GM18505 (cell line): ENCODE data around the gene NOS1AP.

Experiments
- ATAC-seq: cut with Tn5 transposase; IDR thresholded peaks from one replicate; pipeline ENCODE4 v1.9.1; 2021; ENCODE audit not compliant: unreplicated experiment
- POLR2A ChIP-seq: IDR thresholded peaks from 4 replicates; pipeline ENCODE4 v1.6.1; 2011; ENCODE audit warnings: borderline replicate concordance; ENCODE audit not compliant: insufficient read depth, insufficient read length; ENCODE audit errors: extremely low read depth

Gene NOS1AP

GRCh38 chr1:162370721-162371120 is 301.2 kb downstream of the NOS1AP start:
- no peak for TF ChIP-seq POLR2A
- no peak for ATAC-seq

DNA sequence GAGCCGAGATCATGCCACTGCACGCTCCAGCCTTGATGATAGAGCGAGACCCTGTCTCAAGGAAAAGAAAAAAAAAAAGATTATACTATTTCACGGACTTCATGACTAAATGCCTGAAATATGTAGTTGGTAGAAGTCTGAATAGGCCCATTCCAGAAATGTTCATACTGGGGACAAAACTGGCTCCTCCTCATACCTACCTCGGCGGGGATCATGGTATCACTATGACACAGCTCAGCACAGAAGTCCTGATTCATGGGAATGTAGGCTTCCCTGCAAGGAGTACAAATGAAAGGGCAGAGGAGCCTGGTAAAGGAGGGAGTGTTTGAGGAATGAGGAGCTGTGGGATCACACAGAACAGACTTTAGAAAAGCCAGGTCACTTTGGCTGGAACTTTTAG is 302.1 kb downstream of the NOS1AP start:
- no peak for TF ChIP-seq POLR2A
- ATAC-seq = no peak

GRCh38 chr1:162372159-162373071 is 302.9 kb downstream of the NOS1AP start:
- no peak for TF ChIP-seq POLR2A
- ATAC-seq = no peak

DNA sequence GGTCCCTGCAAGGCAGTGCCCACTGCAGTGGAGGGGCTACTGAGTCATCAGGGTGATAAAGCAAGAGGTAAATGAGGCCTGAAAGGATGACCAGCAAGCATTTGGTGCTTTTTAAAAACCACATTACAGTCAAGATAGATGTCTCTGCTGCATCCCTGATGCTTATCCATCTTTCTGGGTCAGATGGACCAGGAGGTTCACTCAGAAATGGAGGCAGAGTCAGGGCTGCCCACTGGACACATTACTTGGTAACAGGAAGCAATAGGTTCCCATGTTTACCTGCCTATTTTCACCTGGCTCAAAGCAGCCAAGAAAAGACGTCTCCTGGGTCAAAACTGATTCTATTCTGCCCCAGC is 303.6 kb downstream of the NOS1AP start:
- no peak for ATAC-seq
- TF ChIP-seq POLR2A = no peak

DNA sequence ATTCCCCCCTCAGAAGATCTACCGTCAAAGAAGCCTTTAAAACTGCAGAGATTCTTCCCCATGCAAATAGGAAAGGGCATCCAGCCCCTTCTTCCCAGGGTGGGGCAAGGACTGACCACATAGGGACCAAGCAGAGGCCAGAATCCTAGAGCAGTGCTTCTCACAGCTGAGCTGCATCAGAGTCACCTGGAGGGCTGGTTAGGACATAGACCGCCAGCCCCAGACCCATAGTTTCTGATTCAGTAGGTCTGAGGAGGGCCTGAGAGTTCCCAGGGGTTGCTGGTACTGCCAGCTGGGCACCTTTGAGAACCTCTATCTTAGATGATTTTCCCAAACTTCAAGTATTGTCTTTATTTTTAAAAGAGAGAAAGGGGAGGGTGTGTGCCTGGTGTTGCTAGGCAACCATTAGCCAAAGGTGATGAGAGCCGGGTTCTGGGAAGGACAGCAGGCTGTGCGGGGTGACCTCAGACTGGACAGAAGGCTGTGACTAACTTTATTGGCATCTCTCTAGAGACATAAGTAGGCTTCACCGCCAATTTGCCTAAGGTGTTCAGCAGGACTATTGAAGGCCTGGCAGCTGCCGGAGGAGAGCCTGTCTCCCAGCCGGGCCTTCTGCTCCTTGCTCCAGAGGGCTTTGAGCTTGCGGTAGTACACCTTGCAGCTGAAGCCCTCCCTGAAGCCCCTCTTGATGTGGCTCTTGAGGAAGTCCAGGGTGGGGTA is 304.2 kb downstream of the NOS1AP start:
- TF ChIP-seq POLR2A = no peak
- no peak for ATAC-seq

DNA sequence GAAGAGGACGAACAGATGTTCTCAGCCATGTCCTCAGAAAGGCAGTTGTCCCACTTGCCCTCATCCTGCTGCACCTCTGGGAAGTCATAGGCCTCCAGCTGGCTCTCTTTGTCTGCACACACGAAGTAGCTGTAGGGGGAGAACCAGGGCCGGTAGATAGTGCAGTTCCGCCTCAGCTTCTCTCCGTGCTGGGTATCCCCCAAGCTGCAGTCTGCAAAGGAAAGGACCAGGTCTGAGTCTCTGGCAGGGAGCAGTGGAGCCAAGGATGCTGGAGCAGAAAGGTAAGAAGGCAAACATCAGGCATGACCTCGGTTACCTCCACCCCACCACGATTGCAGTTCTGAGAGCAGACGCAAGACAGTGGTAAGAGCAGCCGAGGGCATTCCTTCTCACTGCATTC is 304.9 kb downstream of the NOS1AP start:
- no peak for ATAC-seq
- TF ChIP-seq POLR2A = no peak

GRCh38 chr1:162375463-162375862 is 306.0 kb downstream of the NOS1AP start:
- no peak for TF ChIP-seq POLR2A
- no peak for ATAC-seq

DNA sequence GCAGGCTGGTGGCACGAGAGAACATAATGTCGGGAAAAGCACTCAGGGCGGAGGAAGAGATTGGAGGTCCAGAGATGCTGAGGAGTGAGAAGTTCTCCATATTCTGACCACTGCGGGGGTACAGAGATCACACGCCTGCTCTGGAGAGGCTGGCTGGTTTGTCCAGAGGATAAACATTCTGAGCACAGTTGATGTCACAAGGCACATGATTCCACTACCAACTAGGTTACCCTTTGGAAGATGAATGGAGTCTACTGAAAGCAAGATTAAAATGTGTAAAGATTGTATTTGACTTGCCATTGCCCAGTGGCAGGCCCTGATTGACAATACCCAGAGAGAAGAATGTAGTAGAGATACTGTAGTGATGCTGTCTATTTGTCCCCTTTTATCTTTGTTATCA is 307.2 kb downstream of the NOS1AP start, which contains the start of gene SPATA46:
SPATA46 (minus strand) TSS at position 164 of the 400 bp plus-strand sequence; CDS start at position 100, 64 bp downstream.
- no peak for ATAC-seq
- TF ChIP-seq POLR2A = no peak

- no peak for TF ChIP-seq POLR2A
- ATAC-seq = no peak
These were observed 310.8 kb downstream of the NOS1AP start for GRCh38 chr1:162380061-162380846.

GRCh38 chr1:162381383-162381782 is 311.9 kb downstream of the NOS1AP start, which contains the start of gene C1orf226:
TSS of gene C1orf226 (plus strand) at chr1:162381728. CDS start at chr1:162381902, 174 bp downstream.
- ATAC-seq = no peak
- no peak for TF ChIP-seq POLR2A

DNA sequence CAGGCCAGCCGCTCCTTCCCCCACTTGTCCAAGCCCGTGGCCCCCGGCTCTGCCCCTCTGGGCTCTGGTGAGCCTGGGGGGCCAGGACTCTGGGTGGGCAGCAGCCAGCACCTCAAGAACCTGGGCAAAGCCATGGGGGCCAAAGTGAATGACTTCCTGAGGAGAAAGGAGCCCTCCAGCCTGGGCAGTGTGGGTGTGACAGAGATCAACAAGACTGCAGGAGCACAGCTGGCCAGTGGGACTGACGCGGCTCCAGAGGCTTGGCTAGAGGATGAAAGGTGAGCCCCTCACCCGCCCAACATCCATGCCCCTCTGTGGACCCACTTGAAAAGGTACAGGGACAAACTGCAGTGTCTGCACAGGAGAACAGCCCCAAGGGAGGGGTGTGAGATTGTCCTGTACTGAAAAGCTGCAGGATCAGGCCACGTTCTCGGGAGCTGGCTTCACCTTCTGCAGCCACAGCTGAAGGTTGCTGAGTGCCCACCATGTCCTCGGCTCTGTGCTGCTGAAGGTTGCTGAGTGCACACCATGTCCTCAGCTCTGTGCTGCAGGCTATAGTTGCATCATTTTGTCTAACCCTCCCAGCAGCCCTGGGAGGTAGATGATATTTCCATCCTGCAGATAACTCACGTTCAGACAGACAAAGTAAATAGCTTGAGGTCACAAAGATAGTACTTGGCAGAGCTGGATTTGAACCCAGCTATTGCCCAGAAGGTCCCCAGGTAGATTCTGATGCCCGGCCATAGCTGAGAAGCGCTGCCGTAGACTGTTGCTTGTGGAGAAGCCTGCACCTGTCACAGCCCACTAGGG is 312.7 kb downstream of the NOS1AP start:
- no peak for ATAC-seq
- no peak for TF ChIP-seq POLR2A

- TF ChIP-seq POLR2A = no peak
- ATAC-seq = no peak
These were observed 313.6 kb downstream of the NOS1AP start for GRCh38 chr1:162383091-162383490.

GRCh38 chr1:162383516-162383915 is 314.0 kb downstream of the NOS1AP start:
- TF ChIP-seq POLR2A = no peak
- no peak for ATAC-seq

GRCh38 chr1:162384116-162384515 is 314.6 kb downstream of the NOS1AP start:
- ATAC-seq = no peak

More at GRCh38 chr1:162384116-162384515, 314.6 kb downstream of the NOS1AP start:
- no peak for TF ChIP-seq POLR2A
